ENCODE data around the gene DNAJC10. TPM values are rescaled to one million over a fixed set of nuclear protein-coding genes. Genes with fewer than 3 reads are reported as not detected.

Gene DNAJC10
- total RNA-seq, 3 donors from 2014 or later (not counting 1 experiment from before 2014, with no cell fraction given) = 56.4 to 63.0 (median 60.6) TPM

DNA sequence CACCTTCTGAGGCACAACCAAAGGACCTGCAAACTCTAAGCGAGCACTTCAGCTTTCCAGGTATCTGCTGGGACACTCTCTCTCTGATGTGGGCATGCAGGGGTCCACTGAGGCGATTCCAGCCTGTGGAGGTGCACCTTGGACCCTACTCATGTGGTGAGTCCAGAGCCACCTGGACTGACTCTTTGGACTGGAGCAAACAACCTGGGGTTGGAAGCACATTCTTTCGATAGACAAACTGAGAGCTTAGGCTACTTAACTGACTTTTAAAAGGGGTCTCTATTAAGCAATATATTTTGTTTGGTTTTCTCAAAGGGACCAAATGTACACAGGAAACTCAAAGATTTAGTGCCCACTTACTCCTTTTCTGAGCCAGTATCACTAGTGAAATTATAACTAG is 98.7 kb downstream of the DNAJC10 start:
- Histone ChIP-seq H3K4me3 (ENCODE audit: low read length) (no peak overlapping the region), H3K9me3 (ENCODE audit: control insufficient read depth, insufficient read depth, low read length) (no peaks in the 10 kb centered on the region), H3K27ac (ENCODE audit: low read length) (no peak overlapping the region), H3K4me1 (ENCODE audit: control insufficient read depth, insufficient read depth, low read length) (no peaks in the 10 kb centered on the region), H3K36me3 (ENCODE audit: control insufficient read depth, insufficient read depth, low read length) (no peaks in the 10 kb centered on the region), H3K27me3 (ENCODE audit: control insufficient read depth, insufficient read depth, low read length) (no peaks in the 10 kb centered on the region)
- TF ChIP-seq, protein P1, sequence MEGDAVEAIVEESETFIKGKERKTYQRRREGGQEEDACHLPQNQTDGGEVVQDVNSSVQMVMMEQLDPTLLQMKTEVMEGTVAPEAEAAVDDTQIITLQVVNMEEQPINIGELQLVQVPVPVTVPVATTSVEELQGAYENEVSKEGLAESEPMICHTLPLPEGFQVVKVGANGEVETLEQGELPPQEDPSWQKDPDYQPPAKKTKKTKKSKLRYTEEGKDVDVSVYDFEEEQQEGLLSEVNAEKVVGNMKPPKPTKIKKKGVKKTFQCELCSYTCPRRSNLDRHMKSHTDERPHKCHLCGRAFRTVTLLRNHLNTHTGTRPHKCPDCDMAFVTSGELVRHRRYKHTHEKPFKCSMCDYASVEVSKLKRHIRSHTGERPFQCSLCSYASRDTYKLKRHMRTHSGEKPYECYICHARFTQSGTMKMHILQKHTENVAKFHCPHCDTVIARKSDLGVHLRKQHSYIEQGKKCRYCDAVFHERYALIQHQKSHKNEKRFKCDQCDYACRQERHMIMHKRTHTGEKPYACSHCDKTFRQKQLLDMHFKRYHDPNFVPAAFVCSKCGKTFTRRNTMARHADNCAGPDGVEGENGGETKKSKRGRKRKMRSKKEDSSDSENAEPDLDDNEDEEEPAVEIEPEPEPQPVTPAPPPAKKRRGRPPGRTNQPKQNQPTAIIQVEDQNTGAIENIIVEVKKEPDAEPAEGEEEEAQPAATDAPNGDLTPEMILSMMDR (IDR thresholded peaks at IDR 0.05) = no peak
- H3K9me3 Mint-ChIP-seq = peaks cover 0 to 2% of the 10 kb centered on the region in 2 donors
- H3K4me1 Mint-ChIP-seq = no peaks in the 10 kb centered on the region
- DNase-seq (no peak), ATAC-seq (no peak)
- H3K36me3 Mint-ChIP-seq = no peaks in the 10 kb centered on the region
- intact Hi-C loops (cut with micrococcal nuclease) = no loop called here
- no peak overlapping the region for H3K4me3 Mint-ChIP-seq
- WGBS (ENCODE audit: insufficient coverage) = 80% methylated on average over 3 of the region's 3 CpGs
- no peak overlapping the region for H3K27ac Mint-ChIP-seq
- H3K27me3 Mint-ChIP-seq (ENCODE audit: low read depth in 2 of 2) = peaks cover 0 to 5% of the 10 kb centered on the region in 2 donors

DNA sequence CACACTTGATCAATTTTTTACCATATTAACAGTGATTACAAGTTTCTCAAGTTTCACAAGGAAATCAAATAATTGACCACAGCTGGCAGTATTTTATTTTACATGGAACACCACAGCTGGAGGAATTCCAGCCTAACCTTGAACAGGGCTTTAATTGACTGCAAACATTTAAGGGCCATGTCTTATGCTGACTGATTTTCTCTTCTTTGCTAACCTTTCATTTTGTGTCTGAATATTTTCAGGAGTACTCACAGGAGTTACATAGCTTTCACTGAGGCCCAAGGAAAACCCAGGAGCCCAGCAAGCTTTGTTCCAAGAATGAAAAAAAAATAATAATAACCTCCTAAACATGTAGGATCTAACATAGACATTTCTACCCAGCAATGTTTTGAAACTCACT is 100.8 kb downstream of the DNAJC10 start:
- no peak for ATAC-seq
- no peaks in the 10 kb centered on the region for H3K9me3 ChIP-seq (ENCODE audit: control insufficient read depth, insufficient read depth, low read length)
- H3K9me3 Mint-ChIP-seq = peaks cover 0 to 2% of the 10 kb centered on the region in 2 donors
- TF ChIP-seq, protein P1 (IDR thresholded peaks at IDR 0.05) = no peak
- no peaks in the 10 kb centered on the region for H3K36me3 ChIP-seq (ENCODE audit: control insufficient read depth, insufficient read depth, low read length)
- no peaks in the 10 kb centered on the region for H3K4me1 ChIP-seq (ENCODE audit: control insufficient read depth, insufficient read depth, low read length)
- no peak overlapping the region for H3K27ac ChIP-seq (ENCODE audit: low read length)
- H3K4me3 ChIP-seq (ENCODE audit: low read length) = no peak overlapping the region
- H3K4me3 Mint-ChIP-seq = no peak overlapping the region
- H3K27me3 Mint-ChIP-seq (ENCODE audit: low read depth in 2 of 2) = peaks cover 0 to 5% of the 10 kb centered on the region in 2 donors
- H3K36me3 Mint-ChIP-seq = no peaks in the 10 kb centered on the region
- no peak for DNase-seq
- no peaks in the 10 kb centered on the region for H3K4me1 Mint-ChIP-seq
- no peak overlapping the region for H3K27ac Mint-ChIP-seq
- H3K27me3 ChIP-seq (ENCODE audit: control insufficient read depth, insufficient read depth, low read length) = no peaks in the 10 kb centered on the region
- intact Hi-C loops (cut with micrococcal nuclease) = no loop called here

DNA sequence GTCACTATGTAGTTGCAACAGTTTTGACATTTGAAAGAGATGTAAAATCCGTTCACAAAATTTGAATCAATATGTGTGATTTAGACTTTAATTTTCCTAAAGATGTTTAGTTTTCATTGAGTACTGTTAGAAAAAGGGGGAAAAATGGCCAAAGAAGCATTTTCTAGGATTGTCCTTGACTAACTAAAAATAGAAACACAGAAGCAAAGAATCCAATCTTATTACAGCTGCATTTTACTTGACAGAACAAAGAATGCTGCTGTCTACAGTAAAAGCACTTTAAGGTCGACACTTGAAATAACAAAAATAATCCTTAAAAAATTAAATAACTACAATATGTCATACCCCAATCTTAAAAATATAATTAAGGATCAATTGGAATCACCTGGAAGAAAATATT is 101.5 kb downstream of the DNAJC10 start:
- Mint-ChIP-seq H3K4me3 (no peak overlapping the region), H3K27ac (no peak overlapping the region), H3K4me1 (no peaks in the 10 kb centered on the region), H3K9me3 (no peaks in the 10 kb centered on the region), H3K36me3 (no peaks in the 10 kb centered on the region), H3K27me3 (ENCODE audit: low read depth in 2 of 2) (peaks cover 0 to 3% of the 10 kb centered on the region in 2 donors)
- Histone ChIP-seq H3K4me1 (ENCODE audit: control insufficient read depth, insufficient read depth, low read length) (no peaks in the 10 kb centered on the region), H3K9me3 (ENCODE audit: control insufficient read depth, insufficient read depth, low read length) (no peaks in the 10 kb centered on the region), H3K27me3 (ENCODE audit: control insufficient read depth, insufficient read depth, low read length) (no peaks in the 10 kb centered on the region), H3K36me3 (ENCODE audit: control insufficient read depth, insufficient read depth, low read length) (no peaks in the 10 kb centered on the region), H3K4me3 (ENCODE audit: low read length) (no peak overlapping the region), H3K27ac (ENCODE audit: low read length) (no peak overlapping the region)
- intact Hi-C loops (cut with micrococcal nuclease) = no loop called here
- WGBS (ENCODE audit: insufficient coverage) = 67% methylated on average over 1 of the region's 2 CpGs
- ATAC-seq = no peak
- TF ChIP-seq, protein P1 (IDR thresholded peaks at IDR 0.05) = no peak
- no peak for DNase-seq

DNA sequence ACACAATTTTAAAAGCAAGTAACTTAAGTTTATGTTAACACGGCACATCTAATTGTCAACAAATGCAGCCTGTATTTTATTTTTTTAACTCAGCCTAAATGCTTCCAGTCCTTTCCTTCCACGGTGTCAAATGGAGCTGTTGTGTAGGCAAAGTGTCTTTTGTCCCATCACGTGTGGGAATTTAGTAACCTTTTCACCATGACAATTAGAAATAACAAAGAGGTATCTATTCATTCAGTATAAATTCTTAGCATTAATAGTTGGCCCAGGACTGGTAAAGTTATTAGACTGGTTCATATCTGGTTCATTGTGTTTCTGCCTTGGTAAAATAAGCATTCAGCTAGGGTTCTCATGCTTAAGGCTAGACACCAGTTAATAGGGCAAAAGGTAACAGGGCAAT is 102.4 kb downstream of the DNAJC10 start:
- Mint-ChIP-seq H3K4me3 (no peak overlapping the region), H3K36me3 (no peaks in the 10 kb centered on the region), H3K27ac (no peak overlapping the region), H3K9me3 (no peaks in the 10 kb centered on the region), H3K27me3 (ENCODE audit: low read depth in 2 of 2) (peaks cover 0 to 5% of the 10 kb centered on the region in 2 donors), H3K4me1 (no peaks in the 10 kb centered on the region)
- H3K27me3 ChIP-seq (ENCODE audit: control insufficient read depth, insufficient read depth, low read length) = no peaks in the 10 kb centered on the region
- ATAC-seq = no peak
- H3K4me3 ChIP-seq (ENCODE audit: low read length) = no peak overlapping the region
- no peak for DNase-seq
- WGBS (ENCODE audit: insufficient coverage) = 89% methylated on average over 3 of the region's 3 CpGs
- H3K27ac ChIP-seq (ENCODE audit: low read length) = no peak overlapping the region
- no peaks in the 10 kb centered on the region for H3K4me1 ChIP-seq (ENCODE audit: control insufficient read depth, insufficient read depth, low read length)
- H3K36me3 ChIP-seq (ENCODE audit: control insufficient read depth, insufficient read depth, low read length) = no peaks in the 10 kb centered on the region
- H3K9me3 ChIP-seq (ENCODE audit: control insufficient read depth, insufficient read depth, low read length) = no peaks in the 10 kb centered on the region
- intact Hi-C loops (cut with micrococcal nuclease) = no loop called here
- TF ChIP-seq, protein P1 (IDR thresholded peaks at IDR 0.05) = no peak

Measured in natural killer cell (primary cell).